Measurements from ENCODE around the gene VPS50.

DNA sequence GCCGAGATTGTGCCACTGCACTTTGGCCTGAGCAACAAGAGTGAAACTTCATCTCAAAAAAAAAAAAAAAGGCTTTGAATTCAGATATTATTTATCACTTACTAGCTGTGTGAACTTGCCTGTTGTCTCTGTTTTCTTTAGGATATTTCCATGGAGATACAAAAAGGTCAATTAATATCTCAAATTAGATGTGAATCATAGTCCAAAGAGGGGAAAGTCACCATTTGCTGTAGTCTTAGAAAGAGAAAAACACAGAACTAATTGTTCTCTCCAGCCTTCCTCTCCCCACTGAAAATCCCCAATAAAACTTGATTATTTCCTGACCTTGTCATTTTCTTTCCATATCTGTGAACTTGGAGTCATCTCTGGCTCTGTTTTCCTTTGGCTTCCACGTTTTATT, 27.1 kb upstream of the VPS50 start:
- TF ChIP-seq, protein P1, sequence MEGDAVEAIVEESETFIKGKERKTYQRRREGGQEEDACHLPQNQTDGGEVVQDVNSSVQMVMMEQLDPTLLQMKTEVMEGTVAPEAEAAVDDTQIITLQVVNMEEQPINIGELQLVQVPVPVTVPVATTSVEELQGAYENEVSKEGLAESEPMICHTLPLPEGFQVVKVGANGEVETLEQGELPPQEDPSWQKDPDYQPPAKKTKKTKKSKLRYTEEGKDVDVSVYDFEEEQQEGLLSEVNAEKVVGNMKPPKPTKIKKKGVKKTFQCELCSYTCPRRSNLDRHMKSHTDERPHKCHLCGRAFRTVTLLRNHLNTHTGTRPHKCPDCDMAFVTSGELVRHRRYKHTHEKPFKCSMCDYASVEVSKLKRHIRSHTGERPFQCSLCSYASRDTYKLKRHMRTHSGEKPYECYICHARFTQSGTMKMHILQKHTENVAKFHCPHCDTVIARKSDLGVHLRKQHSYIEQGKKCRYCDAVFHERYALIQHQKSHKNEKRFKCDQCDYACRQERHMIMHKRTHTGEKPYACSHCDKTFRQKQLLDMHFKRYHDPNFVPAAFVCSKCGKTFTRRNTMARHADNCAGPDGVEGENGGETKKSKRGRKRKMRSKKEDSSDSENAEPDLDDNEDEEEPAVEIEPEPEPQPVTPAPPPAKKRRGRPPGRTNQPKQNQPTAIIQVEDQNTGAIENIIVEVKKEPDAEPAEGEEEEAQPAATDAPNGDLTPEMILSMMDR (IDR thresholded peaks at IDR 0.05) = no peak
- TF ChIP-seq POLR2A (IDR thresholded peaks at IDR 0.05) (no peak), EP300 (IDR thresholded peaks at IDR 0.05) (no peak)
